ENCODE measurements around the gene MAP4. TPM values are rescaled to one million over a fixed set of nuclear protein-coding genes. Genes with fewer than 3 reads are reported as not detected.
A peak's percentile ranks its signal among the peaks of the same experiment; 100 is the strongest.

The MAP4 gene
- total and polyA plus RNA-seq, 10 donors = 22.3 to 163 (median 100) TPM

- WGBS, 5 donors = 86 to 90% (median 89%) methylated on average over 20 to 35 of the region's 35 CpGs
- Histone ChIP-seq H3K36me3 (peaks cover 3 to 100% (median 96%) of the 10 kb centered on the region in 6 donors), H3K9me3 (no peaks in the 10 kb centered on the region), H3K4me3 (no peak overlapping the region), H3K27me3 (replicated peaks in 1 of 7) (no peaks in the 10 kb centered on the region), H3K27ac (peak overlapping the region in 1 of 8 donors; percentile 24), H3K4me1 (no peaks in the 10 kb centered on the region)
- intact Hi-C loops (cut with DNase I; ENCODE audit: low total_unique reads) = no loop called here
- peak; percentile 70 for DNase-seq
- TF ChIP-seq POLR2A (IDR thresholded peaks at IDR 0.05) (no peak), POLR2AphosphoS5 (IDR thresholded peaks at IDR 0.05) (peak in 2 of 3 donors; percentile 40 to 67), CTCF (IDR thresholded peaks at IDR 0.05 in 8 of 11, conservative IDR thresholded peaks at IDR 0.05 in 3 of 11) (peak in 3 of 11 experiments; percentile 7 to 18 (median 12))
Observed at GRCh38 chr3:47849699-47850563, 166.3 kb downstream of the MAP4 start.

- 82 to 88% (median 87%) methylated on average over 7 to 14 of the region's 14 CpGs for WGBS, 5 donors
- H3K4me3 ChIP-seq = no peak overlapping the region
- DNase-seq = peak; percentile 59
Observed at GRCh38 chr3:47849186-47849698, 167.0 kb downstream of the MAP4 start.

GRCh38 chr3:47848599-47849117 lies 167.6 kb downstream of the MAP4 start:
- 81 to 95% (median 85%) methylated on average over 17 to 23 of the region's 23 CpGs for WGBS, 5 donors

More at GRCh38 chr3:47849186-47849698, 167.0 kb downstream of the MAP4 start:
- no peak for TF ChIP-seq POLR2AphosphoS5 (IDR thresholded peaks at IDR 0.05)
- no peak for TF ChIP-seq CTCF (IDR thresholded peaks at IDR 0.05 in 8 of 11, conservative IDR thresholded peaks at IDR 0.05 in 3 of 11)
- TF ChIP-seq POLR2A (IDR thresholded peaks at IDR 0.05) = no peak
- H3K9me3 ChIP-seq = no peaks in the 10 kb centered on the region
- no peaks in the 10 kb centered on the region for H3K4me1 ChIP-seq
- no peak overlapping the region for H3K27ac ChIP-seq
- no peaks in the 10 kb centered on the region for H3K27me3 ChIP-seq (replicated peaks in 1 of 7)
- peaks cover 3 to 100% (median 97%) of the 10 kb centered on the region in 6 donors for H3K36me3 ChIP-seq
- intact Hi-C loops (cut with DNase I; ENCODE audit: low total_unique reads) = no loop called here

More at GRCh38 chr3:47848599-47849117, 167.6 kb downstream of the MAP4 start:
- intact Hi-C loops (cut with DNase I; ENCODE audit: low total_unique reads) = no loop called here
- TF ChIP-seq POLR2A (IDR thresholded peaks at IDR 0.05) (no peak), CTCF (IDR thresholded peaks at IDR 0.05 in 8 of 11, conservative IDR thresholded peaks at IDR 0.05 in 3 of 11) (no peak), POLR2AphosphoS5 (IDR thresholded peaks at IDR 0.05) (peak in 2 of 3 donors; percentile 14 to 57)
- no peak overlapping the region for H3K27ac ChIP-seq
- peak; percentile 67 for DNase-seq
- peaks cover 3 to 100% (median 98%) of the 10 kb centered on the region in 6 donors for H3K36me3 ChIP-seq
- no peak overlapping the region for H3K4me3 ChIP-seq
- no peaks in the 10 kb centered on the region for H3K9me3 ChIP-seq
- H3K27me3 ChIP-seq (replicated peaks in 1 of 7) = no peaks in the 10 kb centered on the region
- no peaks in the 10 kb centered on the region for H3K4me1 ChIP-seq
